Peyer's patch (tissue), 4 donors: ENCODE measurements around the gene ATP7B. TPM values are rescaled to one million over a fixed set of nuclear protein-coding genes. Genes with fewer than 3 reads are reported as not detected.

Experiments used
- DNase-seq, 3 donors: peaks; one replicate each; pipeline ENCODE4 v3.0.0-alpha.2; 2017 to 2019
- H3K27ac ChIP-seq, 4 donors: fragments of 200-600 bp; sonication (generic); one replicate each; pipeline ENCODE4 v1.5.1; 2016 to 2019
- H3K27me3 ChIP-seq, 2 donors: fragments of 200-600 bp; sonication (generic); one replicate each; pipeline ENCODE4 v1.5.1; 2019
- H3K36me3 ChIP-seq, 3 donors: fragments of 200-600 bp; sonication (generic); one replicate each; pipeline ENCODE4 v1.5.1; 2016 to 2019
- H3K4me1 ChIP-seq, 4 donors: fragments of 200-600 bp; sonication (generic); one replicate each; pipeline ENCODE4 v1.5.1; 2016 to 2019
- H3K4me3 ChIP-seq, 4 donors: fragments of 200-600 bp; sonication (generic); 1 replicate in 3 of 4; 2 replicates in 1 of 4; pipeline ENCODE4 v1.5.1; 2016 to 2019; ENCODE audit warnings: mild to moderate bottlenecking in 1 of 4
- H3K9me3 ChIP-seq, 4 donors: fragments of 200-600 bp; sonication (generic); one replicate each; pipeline ENCODE4 v1.5.1; 2016 to 2019; ENCODE audit warnings: mild to moderate bottlenecking in 1 of 4
- CTCF ChIP-seq, 6 experiments: fragments of 450-650 bp in 4 of 6; fragments of 200-600 bp in 2 of 6; sonication (generic) in 1 of 6; IDR thresholded peaks; one replicate each; pipeline ENCODE4 v1.5.1; 2017 to 2019; ENCODE audit warnings: antibody characterized with exemption in 6 of 6, mild to moderate bottlenecking in 3 of 6, moderate library complexity in 1 of 6
- POLR2A ChIP-seq, 2 donors: fragments of 450-650 bp; IDR thresholded peaks; one replicate each; pipeline ENCODE4 v1.5.1; 2017; ENCODE audit warnings: antibody characterized with exemption in 2 of 2, mild to moderate bottlenecking in 2 of 2, moderate library complexity in 2 of 2
- total RNA-seq, 4 donors: library from RNA; depleted of rRNA; stranded (reverse); fragments of >200 nt; gene quantifications; one replicate each; pipeline ENCODE4 v1.1.0, GENCODE V29; 2016

ATP7B gene
- total RNA-seq, 4 donors from 2014 or later: 5.0 to 40.2 (median 33.0) TPM

- Histone ChIP-seq H3K4me1 (peaks cover 0 to 12% (median 0%) of the 10 kb centered on the region in 4 donors), H3K27ac (no peak overlapping the region), H3K4me3 (no peak overlapping the region), H3K27me3 (no peaks in the 10 kb centered on the region), H3K9me3 (no peaks in the 10 kb centered on the region), H3K36me3 (peaks cover 0 to 9% (median 0%) of the 10 kb centered on the region in 3 donors)
- no peak for TF ChIP-seq POLR2A (IDR thresholded peaks at IDR 0.05)
- no peak for TF ChIP-seq CTCF (IDR thresholded peaks at IDR 0.05)
- no peak for DNase-seq
These were observed 60.5 kb downstream of the ATP7B start for GRCh38 chr13:51950722-51951121.

GRCh38 chr13:51946163-51946669 is 65.0 kb downstream of the ATP7B start:
- Histone ChIP-seq H3K27ac (no peak overlapping the region), H3K9me3 (no peaks in the 10 kb centered on the region), H3K27me3 (no peaks in the 10 kb centered on the region), H3K36me3 (peaks cover 0 to 21% (median 0%) of the 10 kb centered on the region in 3 donors), H3K4me3 (no peak overlapping the region), H3K4me1 (peaks cover 0 to 14% (median 0%) of the 10 kb centered on the region in 4 donors)
- TF ChIP-seq CTCF (IDR thresholded peaks at IDR 0.05) (no peak), POLR2A (IDR thresholded peaks at IDR 0.05) (no peak)
- no peak for DNase-seq

- H3K36me3 ChIP-seq: peaks cover 0 to 27% (median 0%) of the 10 kb centered on the region in 3 donors
These were observed 66.1 kb downstream of the ATP7B start for GRCh38 chr13:51945149-51945548.

GRCh38 chr13:51944428-51944827 is 66.8 kb downstream of the ATP7B start:
- no peaks in the 10 kb centered on the region for H3K9me3 ChIP-seq
- H3K4me1 ChIP-seq: peaks cover 0 to 14% (median 0%) of the 10 kb centered on the region in 4 donors
- H3K4me3 ChIP-seq: no peak overlapping the region
- H3K27me3 ChIP-seq: no peaks in the 10 kb centered on the region
- TF ChIP-seq CTCF (IDR thresholded peaks at IDR 0.05): no peak
- H3K36me3 ChIP-seq: peaks cover 0 to 20% (median 0%) of the 10 kb centered on the region in 3 donors
- H3K27ac ChIP-seq: no peak overlapping the region
- DNase-seq: no peak

More at GRCh38 chr13:51945149-51945548, 66.1 kb downstream of the ATP7B start:
- Histone ChIP-seq H3K9me3 (no peaks in the 10 kb centered on the region), H3K27me3 (no peaks in the 10 kb centered on the region), H3K4me1 (peaks cover 0 to 14% (median 0%) of the 10 kb centered on the region in 4 donors), H3K4me3 (no peak overlapping the region), H3K27ac (no peak overlapping the region)
- TF ChIP-seq POLR2A (IDR thresholded peaks at IDR 0.05) (no peak), CTCF (IDR thresholded peaks at IDR 0.05) (no peak)
- DNase-seq: no peak

- Histone ChIP-seq H3K27me3 (no peaks in the 10 kb centered on the region), H3K4me1 (peaks cover 0 to 14% (median 0%) of the 10 kb centered on the region in 4 donors), H3K9me3 (no peaks in the 10 kb centered on the region), H3K4me3 (no peak overlapping the region), H3K27ac (no peak overlapping the region), H3K36me3 (peaks cover 0 to 23% (median 0%) of the 10 kb centered on the region in 3 donors)
- TF ChIP-seq CTCF (IDR thresholded peaks at IDR 0.05): no peak
- no peak for TF ChIP-seq POLR2A (IDR thresholded peaks at IDR 0.05)
- no peak for DNase-seq
These were observed 67.5 kb downstream of the ATP7B start for GRCh38 chr13:51943721-51944120.
